ENCODE measurements around the gene CIAPIN1. TPM values are rescaled to one million over a fixed set of nuclear protein-coding genes. Genes with fewer than 3 reads are reported as not detected.
A peak's percentile ranks its signal among the peaks of the same experiment; 100 is the strongest.

The CIAPIN1 gene
- polyA plus RNA-seq, 1 of the 3 experiments (the other 2 are of a cell fraction): 43.6 TPM

DNA sequence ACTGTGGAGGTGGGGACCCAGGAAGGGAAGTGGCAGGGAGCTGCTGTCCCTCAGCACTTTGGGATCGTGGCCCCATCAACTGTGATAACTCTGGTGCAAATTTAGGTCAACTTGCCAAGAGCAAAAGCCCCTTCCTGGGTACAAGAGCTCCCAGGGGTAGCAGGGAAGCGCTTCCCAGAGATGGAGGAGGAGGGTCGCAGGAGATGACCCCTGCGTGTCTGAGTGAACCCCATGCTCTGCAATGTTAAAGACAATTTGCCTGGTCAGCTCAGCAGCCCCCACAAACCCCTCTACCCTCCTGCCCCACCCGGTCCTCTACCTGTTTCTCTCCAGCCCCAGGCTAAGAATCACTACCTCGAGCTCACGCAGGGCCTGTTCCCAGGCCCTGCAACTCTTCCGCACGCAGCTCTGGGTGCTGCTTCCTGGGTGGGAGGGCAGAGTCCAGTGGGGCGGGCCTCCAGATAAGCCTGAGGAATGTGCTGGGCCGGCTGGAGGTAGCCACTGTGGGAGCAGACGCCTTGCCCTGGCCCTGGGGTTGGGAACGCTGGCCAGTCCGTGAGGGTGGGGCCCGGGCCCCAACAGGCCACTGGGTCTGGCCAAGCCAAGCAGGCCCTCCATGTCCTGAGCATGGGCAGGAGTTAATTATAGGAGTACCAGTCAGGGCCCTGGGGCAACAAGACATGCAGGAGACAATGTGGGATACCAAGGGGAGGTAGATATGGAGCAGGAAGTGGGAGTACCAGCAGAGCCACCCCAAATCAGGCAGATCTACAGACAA, 33.0 kb upstream of the CIAPIN1 start:
- peak; percentile 62 for DNase-seq

DNA sequence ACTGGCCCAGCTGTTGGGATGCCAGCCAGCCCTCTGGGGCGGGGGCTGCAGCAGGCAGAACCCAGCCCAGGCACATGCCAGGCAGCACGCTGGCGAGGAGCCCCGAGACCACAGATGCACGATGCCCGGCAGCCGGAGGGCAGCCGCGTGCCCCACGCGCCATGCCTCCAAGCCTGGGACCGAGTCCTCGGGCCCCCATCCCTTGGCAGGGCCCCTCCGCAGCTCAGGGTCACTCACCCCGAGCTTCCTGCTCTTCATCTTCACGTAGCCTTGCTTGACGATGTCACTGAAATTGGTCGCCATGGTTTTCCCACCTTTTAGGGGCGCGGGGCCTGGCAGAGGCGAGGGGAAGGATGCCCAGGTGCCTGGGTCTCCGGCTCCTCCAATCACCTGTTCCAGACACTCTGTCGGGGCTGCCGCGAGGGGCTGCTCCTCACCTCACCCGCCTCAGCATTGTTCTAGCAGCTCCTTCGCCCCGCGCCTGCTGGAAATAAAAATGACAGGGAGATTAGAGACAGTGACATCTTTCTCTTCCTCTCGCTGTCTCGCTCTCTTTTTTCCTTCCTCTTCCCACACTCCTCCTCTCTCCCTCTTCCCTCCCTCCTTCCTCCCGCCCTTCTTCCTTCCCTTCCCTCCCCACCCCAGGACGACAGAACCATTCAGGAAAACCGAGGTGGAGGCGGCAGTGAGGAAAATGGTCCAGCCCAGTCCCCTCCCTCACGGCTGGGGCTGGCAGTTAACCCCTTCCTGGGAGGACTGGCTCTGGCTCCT, 32.2 kb upstream of the CIAPIN1 start:
- H3K9ac ChIP-seq: no peak overlapping the region
- H4K20me1 ChIP-seq (ENCODE audit: insufficient read depth): 0 out of 2 replicates have a peak, but pooled peaks cover 6% of the 10 kb centered on the region
- H3K4me1 ChIP-seq (ENCODE audit: control insufficient read depth in 1 of 2, insufficient read depth in 2 of 2, low read depth in 1 of 2, low read length in 1 of 2): peaks cover 14 to 87% of the 10 kb centered on the region in 2 experiments; a peak in 3 of 4 replicates
- ChIA-PET POLR2A (interaction anchor here (0.8 to 10.0 kb wide), 5 partner anchors 17 to 102 kb away, joined by 3 to 152 read pairs (median 7); partner anchors contain the start of gene POLR2C), CTCF (interaction anchor here (0.6 to 21.0 kb wide), 6 partner anchors 9 to 179 kb away, joined by 3 to 354 read pairs (median 5); partner anchors contain the start of gene POLR2C)
- WGBS (ENCODE audit: low lambda C conversion rate): 23% methylated on average over 21 of the region's 36 CpGs
- no peaks in the 10 kb centered on the region for H3K9me2 ChIP-seq
- peaks cover 5% of the 10 kb centered on the region for H3F3A ChIP-seq (replicated peaks; ENCODE audit: insufficient read depth)
- no peaks in the 10 kb centered on the region for H3K9me3 ChIP-seq
- no peaks in the 10 kb centered on the region for H3K27me3 ChIP-seq (ENCODE audit: insufficient read depth)
- peak overlapping the region; percentile 86 for H3K4me2 ChIP-seq
- peak overlapping the region; percentile 63; the same call in 1 of the 2 replicates for H2AFZ ChIP-seq (ENCODE audit: low read depth)
- H3K79me2 ChIP-seq (ENCODE audit: insufficient read depth): peaks cover 7% of the 10 kb centered on the region; the same call in 1 of the 2 replicates
- peak overlapping the region; percentile 27 to 90; a peak in 3 of 4 replicates for H3K27ac ChIP-seq (ENCODE audit: low read depth in 2 of 2, low read length in 1 of 2)
- peak overlapping the region; percentile 48 to 58 for H3K4me3 ChIP-seq (ENCODE audit: low read depth in 2 of 2, low read length in 1 of 2)
- TF ChIP-seq EZH2phosphoT487 (IDR thresholded peaks at IDR 0.05; ENCODE audit: borderline replicate concordance, low read depth) (no peak), FOXJ3 (CRISPR knock-in tag; IDR thresholded peaks at IDR 0.05) (0 out of 2 replicates have a peak, but pooled peaks have one; percentile 43), MEF2A (IDR thresholded peaks at IDR 0.05; ENCODE audit: borderline replicate concordance, low read depth) (no peak), TAF1 (IDR thresholded peaks at IDR 0.05; ENCODE audit: borderline replicate concordance, low read depth, low read length) (no peak), CHD2 (IDR thresholded peaks at IDR 0.05; ENCODE audit: low read length, partially characterized antibody) (peak; percentile 49)
- TF ChIP-seq, protein P1, sequence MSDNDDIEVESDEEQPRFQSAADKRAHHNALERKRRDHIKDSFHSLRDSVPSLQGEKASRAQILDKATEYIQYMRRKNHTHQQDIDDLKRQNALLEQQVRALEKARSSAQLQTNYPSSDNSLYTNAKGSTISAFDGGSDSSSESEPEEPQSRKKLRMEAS (IDR thresholded peaks at IDR 0.05; ENCODE audit: low read depth): peak; percentile 54; the same call in 1 of the 2 replicates
- TF ChIP-seq, protein P2, sequence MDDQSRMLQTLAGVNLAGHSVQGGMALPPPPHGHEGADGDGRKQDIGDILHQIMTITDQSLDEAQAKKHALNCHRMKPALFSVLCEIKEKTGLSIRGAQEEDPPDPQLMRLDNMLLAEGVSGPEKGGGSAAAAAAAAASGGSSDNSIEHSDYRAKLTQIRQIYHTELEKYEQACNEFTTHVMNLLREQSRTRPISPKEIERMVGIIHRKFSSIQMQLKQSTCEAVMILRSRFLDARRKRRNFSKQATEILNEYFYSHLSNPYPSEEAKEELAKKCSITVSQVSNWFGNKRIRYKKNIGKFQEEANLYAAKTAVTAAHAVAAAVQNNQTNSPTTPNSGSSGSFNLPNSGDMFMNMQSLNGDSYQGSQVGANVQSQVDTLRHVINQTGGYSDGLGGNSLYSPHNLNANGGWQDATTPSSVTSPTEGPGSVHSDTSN (IDR thresholded peaks at IDR 0.05): peak; percentile 18; the same call in 1 of the 2 replicates
- peak; percentile 85 for DNase-seq
- H3K36me3 ChIP-seq (replicated peaks in 1 of 2; ENCODE audit: control insufficient read depth in 1 of 2, insufficient read depth in 2 of 2, low read length in 1 of 2): peaks cover 0 to 6% of the 10 kb centered on the region in 2 experiments

More for the DNA sequence above, 33.0 kb upstream of the CIAPIN1 start:
- ChIA-PET CTCF (interaction anchor here (1.2 to 21.0 kb wide), 4 partner anchors 17 to 180 kb away, joined by 4 to 354 read pairs (median 31); partner anchors contain the start of gene POLR2C), POLR2A (interaction anchor here (1.2 to 10.0 kb wide), 7 partner anchors 7 to 40 kb away, joined by 4 to 152 read pairs (median 7); partner anchors contain the start of genes CIAPIN1, COQ9 and POLR2C)
- Histone ChIP-seq H3K36me3 (replicated peaks in 1 of 2; ENCODE audit: control insufficient read depth in 1 of 2, insufficient read depth in 2 of 2, low read length in 1 of 2) (peaks cover 0 to 3% of the 10 kb centered on the region in 2 experiments), H2AFZ (ENCODE audit: low read depth) (peak overlapping the region; percentile 63; the same call in 1 of the 2 replicates), H3K4me1 (ENCODE audit: control insufficient read depth in 1 of 2, insufficient read depth in 2 of 2, low read depth in 1 of 2, low read length in 1 of 2) (peaks cover 14 to 87% of the 10 kb centered on the region in 2 experiments; a peak in 3 of 4 replicates), H3K79me2 (ENCODE audit: insufficient read depth) (peaks cover 7% of the 10 kb centered on the region; the same call in 1 of the 2 replicates), H3K4me2 (peak overlapping the region; percentile 86), H3K4me3 (ENCODE audit: low read depth in 2 of 2, low read length in 1 of 2) (peak overlapping the region; percentile 48 to 58; a peak in 3 of 4 replicates), H3K27me3 (ENCODE audit: insufficient read depth) (no peaks in the 10 kb centered on the region), H3K9me2 (no peaks in the 10 kb centered on the region), H3K27ac (ENCODE audit: low read depth in 2 of 2, low read length in 1 of 2) (peak overlapping the region; percentile 27 to 90; a peak in 3 of 4 replicates), H3K9me3 (no peaks in the 10 kb centered on the region), H3F3A (replicated peaks; ENCODE audit: insufficient read depth) (peaks cover 5% of the 10 kb centered on the region), H3K9ac (no peak overlapping the region; the same call in 1 of the 2 replicates), H4K20me1 (ENCODE audit: insufficient read depth) (0 out of 2 replicates have a peak, but pooled peaks cover 6% of the 10 kb centered on the region)
- TF ChIP-seq NRF1 (IDR thresholded peaks at IDR 0.05; ENCODE audit: low read depth, low read length) (no peak), EZH2phosphoT487 (IDR thresholded peaks at IDR 0.05; ENCODE audit: borderline replicate concordance, low read depth) (no peak), EP300 (IDR thresholded peaks at IDR 0.05; ENCODE audit: borderline replicate concordance in 1 of 2, low read depth in 1 of 2, low read length in 1 of 2) (0 out of 4 replicates have a peak, but pooled peaks of 1 of the 2 experiments have one; percentile 20)
- TF ChIP-seq, protein P3, sequence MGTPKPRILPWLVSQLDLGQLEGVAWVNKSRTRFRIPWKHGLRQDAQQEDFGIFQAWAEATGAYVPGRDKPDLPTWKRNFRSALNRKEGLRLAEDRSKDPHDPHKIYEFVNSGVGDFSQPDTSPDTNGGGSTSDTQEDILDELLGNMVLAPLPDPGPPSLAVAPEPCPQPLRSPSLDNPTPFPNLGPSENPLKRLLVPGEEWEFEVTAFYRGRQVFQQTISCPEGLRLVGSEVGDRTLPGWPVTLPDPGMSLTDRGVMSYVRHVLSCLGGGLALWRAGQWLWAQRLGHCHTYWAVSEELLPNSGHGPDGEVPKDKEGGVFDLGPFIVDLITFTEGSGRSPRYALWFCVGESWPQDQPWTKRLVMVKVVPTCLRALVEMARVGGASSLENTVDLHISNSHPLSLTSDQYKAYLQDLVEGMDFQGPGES (IDR thresholded peaks at IDR 0.05; ENCODE audit: low read depth, low read length): no peak
- 63% methylated on average over 13 of the region's 15 CpGs for WGBS (ENCODE audit: low lambda C conversion rate)
